ENCODE results near the gene SPATA2L. TPM values are rescaled to one million over a fixed set of nuclear protein-coding genes. Genes with fewer than 3 reads are reported as not detected.
"Not testable (repeated sequence)": the region's sequence is repeated elsewhere in the genome, so short reads cannot be mapped to it uniquely, and the experiment has no call there.

The SPATA2L gene
- polyA plus RNA-seq, 4 donors = 9.2 to 42.7 (median 24.9) TPM

DNA sequence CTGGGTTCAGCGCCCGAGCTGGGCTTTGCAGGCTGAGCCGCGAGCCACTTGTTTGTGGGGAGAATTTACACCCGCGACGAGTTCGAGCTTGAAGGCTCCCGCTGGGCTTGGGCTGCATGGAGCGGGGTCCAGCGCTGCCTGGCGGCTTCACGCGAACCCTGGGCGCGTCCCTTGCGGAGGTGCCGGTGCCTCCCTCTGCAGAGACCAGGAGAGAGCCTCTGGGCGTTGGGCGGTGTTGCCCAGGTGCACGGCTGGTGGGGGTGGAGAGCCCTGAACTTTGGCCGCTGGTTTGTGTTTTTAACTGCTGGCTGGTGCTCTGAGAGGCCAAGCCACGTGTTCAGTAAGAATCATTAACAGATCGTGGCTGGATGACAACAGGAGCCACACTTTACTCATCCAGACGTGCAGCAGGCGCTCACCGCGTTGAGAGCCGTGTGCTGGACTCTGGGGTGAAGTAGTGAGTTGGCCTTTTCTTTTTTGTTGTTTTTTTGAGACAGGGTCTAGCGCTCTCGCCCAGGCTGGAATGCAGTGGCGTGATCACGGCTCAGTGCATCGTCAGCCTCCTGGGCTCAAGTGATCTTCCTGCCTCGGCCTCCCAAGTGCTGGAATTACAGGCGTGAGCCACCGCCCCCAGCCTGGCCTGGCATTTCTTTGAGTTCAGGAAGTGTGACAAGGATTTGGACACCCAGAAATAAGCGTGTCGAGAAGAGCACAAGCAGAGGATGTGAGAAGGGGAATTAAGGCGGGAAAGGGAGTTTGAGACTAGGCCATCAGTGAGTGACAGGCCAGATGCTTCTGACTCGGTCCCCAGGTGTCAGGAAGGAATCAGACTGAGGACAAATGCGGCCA, 14.2 kb downstream of the SPATA2L start:
- WGBS, 3 donors = 5 to 11% (median 9%) methylated on average over 40 to 42 of the region's 42 CpGs
- no peak for FAIRE-seq
- Histone ChIP-seq H3K4me1 (ENCODE audit: control insufficient read depth in 3 of 3, insufficient read depth in 2 of 3, low read depth in 1 of 3, low read length in 2 of 3) (peaks cover 5 to 21% (median 5%) of the 10 kb centered on the region in 3 donors), H3K9me3 (ENCODE audit: control insufficient read depth in 2 of 2, insufficient read depth in 1 of 2, low read depth in 1 of 2, low read length in 1 of 2) (peaks cover 0 to 15% of the 10 kb centered on the region in 2 donors), H3K27ac (ENCODE audit: low read depth in 1 of 3, low read length in 2 of 3) (peak overlapping the region; percentile 88 to 93 (median 93)), H3K36me3 (ENCODE audit: control insufficient read depth in 3 of 3, insufficient read depth in 2 of 3, low read depth in 1 of 3, low read length in 3 of 3) (peaks cover 4 to 55% (median 6%) of the 10 kb centered on the region in 3 donors), H3K27me3 (ENCODE audit: control insufficient read depth in 3 of 3, insufficient read depth in 3 of 3, low read length in 3 of 3) (no peaks in the 10 kb centered on the region), H3K4me3 (ENCODE audit: low read depth in 1 of 3, low read length in 3 of 3) (peak overlapping the region; percentile 80 to 91 (median 80))
- peak; percentile 97 for DNase-seq

DNA sequence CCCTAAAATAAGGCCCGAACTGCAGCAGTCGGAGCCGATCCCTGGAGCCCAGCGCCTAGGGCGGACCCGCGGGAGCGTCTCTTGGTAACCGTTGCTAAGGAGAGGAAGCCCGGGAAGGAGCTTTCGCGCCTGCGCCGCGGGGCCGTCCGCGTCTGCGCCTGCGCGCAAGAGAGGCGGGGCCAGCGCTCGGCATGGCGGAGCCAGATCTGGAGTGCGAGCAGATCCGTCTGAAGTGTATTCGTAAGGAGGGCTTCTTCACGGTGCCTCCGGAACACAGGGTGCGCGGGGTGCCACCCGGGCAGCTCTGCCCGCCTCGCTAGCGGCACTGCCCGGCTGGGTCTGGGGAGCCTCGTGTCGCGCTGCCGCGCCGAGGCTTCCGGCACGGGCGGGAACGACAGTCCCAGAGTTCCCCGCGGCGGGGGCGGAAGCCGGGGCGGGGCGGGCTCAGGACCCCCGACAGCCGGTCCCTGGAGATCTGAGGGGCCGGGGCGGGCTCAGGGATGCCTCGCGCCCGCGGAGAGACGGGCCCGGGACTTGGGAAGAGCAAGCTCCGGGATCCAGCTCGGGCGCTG, 14.9 kb downstream of the SPATA2L start, which contains the start of gene CDK10:
CDK10 (plus strand) TSS at position 170 of the 572 bp plus-strand sequence; CDS start at position 192, 22 bp downstream.
- peaks cover 5 to 21% (median 5%) of the 10 kb centered on the region in 3 donors for H3K4me1 ChIP-seq (ENCODE audit: control insufficient read depth in 3 of 3, insufficient read depth in 2 of 3, low read depth in 1 of 3, low read length in 2 of 3)
- H3K27me3 ChIP-seq (ENCODE audit: control insufficient read depth in 3 of 3, insufficient read depth in 3 of 3, low read length in 3 of 3) = no peaks in the 10 kb centered on the region
- FAIRE-seq (no peak), DNase-seq (peak; percentile 92 to 98)
- peak within 1 kb of the TSS; percentile 80 to 91 (median 80) for H3K4me3 ChIP-seq (ENCODE audit: low read depth in 1 of 3, low read length in 3 of 3)
- peak within 1 kb of the TSS; percentile 88 to 93 (median 93) for H3K27ac ChIP-seq (ENCODE audit: low read depth in 1 of 3, low read length in 2 of 3)
- WGBS, 3 donors = 0% methylated on average over 49 to 67 of the region's 67 CpGs
- peaks cover 0 to 15% of the 10 kb centered on the region in 2 donors for H3K9me3 ChIP-seq (ENCODE audit: control insufficient read depth in 2 of 2, insufficient read depth in 1 of 2, low read depth in 1 of 2, low read length in 1 of 2)
- H3K36me3 ChIP-seq (ENCODE audit: control insufficient read depth in 3 of 3, insufficient read depth in 2 of 3, low read depth in 1 of 3, low read length in 3 of 3) = peaks cover 0 to 48% (median 3%) of the 10 kb centered on the region in 3 donors

DNA sequence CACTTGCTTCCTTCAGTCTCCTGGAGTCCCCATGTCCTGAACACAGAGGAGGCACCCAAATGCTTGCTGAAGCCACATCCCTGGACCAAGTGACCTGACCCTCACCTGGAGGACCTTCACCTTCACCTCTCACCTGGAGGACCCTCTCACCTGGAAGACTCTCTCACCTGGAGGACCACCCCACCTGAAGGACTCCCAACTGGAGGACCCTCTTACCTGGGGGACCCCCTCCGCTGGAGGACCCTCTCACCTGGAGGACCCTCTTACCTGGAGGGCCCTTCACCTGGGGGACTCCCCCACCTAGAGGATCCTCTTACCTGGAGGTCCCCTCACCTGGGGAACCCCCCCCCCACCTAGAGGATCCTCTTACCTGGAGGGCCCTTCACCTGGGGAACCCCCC, 15.6 kb downstream of the SPATA2L start:
- peaks cover 5 to 21% (median 5%) of the 10 kb centered on the region in 3 donors for H3K4me1 ChIP-seq (ENCODE audit: control insufficient read depth in 3 of 3, insufficient read depth in 2 of 3, low read depth in 1 of 3, low read length in 2 of 3)
- FAIRE-seq (no peak), DNase-seq (no peak)
- H3K27me3 ChIP-seq (ENCODE audit: control insufficient read depth in 3 of 3, insufficient read depth in 3 of 3, low read length in 3 of 3) = no peaks in the 10 kb centered on the region
- H3K4me3 ChIP-seq (ENCODE audit: low read depth in 1 of 3, low read length in 3 of 3) = peak overlapping the region in 1 of 3 donors; percentile 80
- H3K27ac ChIP-seq (ENCODE audit: low read depth in 1 of 3, low read length in 2 of 3) = no peak overlapping the region
- H3K36me3 ChIP-seq (ENCODE audit: control insufficient read depth in 3 of 3, insufficient read depth in 2 of 3, low read depth in 1 of 3, low read length in 3 of 3) = peaks cover 0 to 42% (median 3%) of the 10 kb centered on the region in 3 donors
- H3K9me3 ChIP-seq (ENCODE audit: control insufficient read depth in 2 of 2, insufficient read depth in 1 of 2, low read depth in 1 of 2, low read length in 1 of 2) = peaks cover 0 to 15% of the 10 kb centered on the region in 2 donors
- WGBS, 3 donors = 50 to 97% (median 85%) methylated on average over 1 of the region's 1 CpG

DNA sequence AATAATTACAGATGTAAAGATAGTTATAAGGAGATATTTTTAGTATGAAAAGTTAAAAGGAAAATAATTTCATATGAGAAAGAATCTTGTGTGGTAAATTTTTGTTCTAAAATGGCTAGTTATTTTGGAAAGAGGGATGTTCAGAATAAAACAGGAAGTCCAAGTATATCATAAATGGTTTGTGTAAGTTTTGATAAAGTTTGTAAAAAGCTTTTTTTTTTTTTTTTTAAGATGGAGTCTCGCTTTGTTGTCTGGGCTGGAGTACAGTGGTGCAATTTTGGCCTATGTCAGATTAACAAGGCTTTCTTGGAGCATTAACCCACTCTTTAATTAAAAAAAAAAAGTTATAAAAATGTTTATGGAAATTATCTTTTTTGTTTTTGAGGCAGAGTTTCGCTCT, 23.2 kb downstream of the SPATA2L start:
- H3K4me3 ChIP-seq (ENCODE audit: low read depth in 1 of 3, low read length in 3 of 3) = no peak overlapping the region
- DNase-seq (no peak), FAIRE-seq (no peak)
- no peaks in the 10 kb centered on the region for H3K4me1 ChIP-seq (ENCODE audit: control insufficient read depth in 3 of 3, insufficient read depth in 2 of 3, low read depth in 1 of 3, low read length in 2 of 3)
- WGBS, 3 donors = 92 to 96% (median 96%) methylated on average over 2 of the region's 2 CpGs
- no peaks in the 10 kb centered on the region for H3K27me3 ChIP-seq (ENCODE audit: control insufficient read depth in 3 of 3, insufficient read depth in 3 of 3, low read length in 3 of 3)
- H3K9me3 ChIP-seq (ENCODE audit: control insufficient read depth in 2 of 2, insufficient read depth in 1 of 2, low read depth in 1 of 2, low read length in 1 of 2) = peaks cover 0 to 10% of the 10 kb centered on the region in 2 donors
- no peaks in the 10 kb centered on the region for H3K36me3 ChIP-seq (ENCODE audit: control insufficient read depth in 3 of 3, insufficient read depth in 2 of 3, low read depth in 1 of 3, low read length in 3 of 3)
- no peak overlapping the region for H3K27ac ChIP-seq (ENCODE audit: low read depth in 1 of 3, low read length in 2 of 3)

DNA sequence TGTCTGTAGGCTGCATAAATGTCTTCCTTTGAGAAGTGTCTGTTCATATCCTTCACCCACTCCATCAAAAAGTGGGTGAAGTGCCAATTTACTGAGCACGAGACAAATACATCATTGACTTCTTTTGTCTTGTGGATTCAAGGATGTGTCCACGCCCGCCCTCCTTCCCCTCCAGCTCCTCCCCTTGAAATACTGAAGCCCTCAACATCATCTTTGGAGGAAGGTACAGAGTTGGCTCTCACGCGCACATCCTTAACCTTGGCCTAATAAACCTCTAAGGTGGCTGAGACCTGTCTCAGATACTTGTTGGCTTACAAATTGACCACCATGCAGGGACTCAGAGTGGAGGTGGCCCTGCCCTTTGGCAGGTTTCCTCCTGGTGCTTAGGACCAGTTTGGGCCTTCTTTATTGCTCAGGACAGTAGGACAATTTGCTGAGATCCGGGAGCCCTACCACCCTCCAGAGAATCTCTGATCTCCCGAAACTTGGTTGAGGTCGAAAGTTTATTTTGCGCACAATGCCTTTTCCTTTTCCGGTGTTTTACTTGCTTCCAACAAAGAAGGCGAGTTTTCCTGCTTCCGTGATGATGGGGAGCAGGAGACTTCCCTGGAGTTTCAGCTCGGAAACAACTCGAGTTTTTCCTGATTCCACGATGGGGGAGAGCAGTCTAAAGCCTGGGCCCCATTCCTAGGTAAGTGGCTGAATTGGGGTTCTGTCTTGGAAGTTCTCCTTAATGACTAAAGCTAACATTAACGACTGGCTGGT, 29.1 kb downstream of the SPATA2L start:
- Histone ChIP-seq H3K4me1 (ENCODE audit: control insufficient read depth in 3 of 3, insufficient read depth in 2 of 3, low read depth in 1 of 3, low read length in 2 of 3) (peaks cover 0 to 19% (median 2%) of the 10 kb centered on the region in 3 donors), H3K27ac (ENCODE audit: low read depth in 1 of 3, low read length in 2 of 3) (no peak overlapping the region), H3K9me3 (ENCODE audit: control insufficient read depth in 2 of 2, insufficient read depth in 1 of 2, low read depth in 1 of 2, low read length in 1 of 2) (peaks cover 0 to 2% of the 10 kb centered on the region in 2 donors), H3K27me3 (ENCODE audit: control insufficient read depth in 3 of 3, insufficient read depth in 3 of 3, low read length in 3 of 3) (no peaks in the 10 kb centered on the region), H3K36me3 (ENCODE audit: control insufficient read depth in 3 of 3, insufficient read depth in 2 of 3, low read depth in 1 of 3, low read length in 3 of 3) (peaks cover 0 to 13% (median 0%) of the 10 kb centered on the region in 3 donors), H3K4me3 (ENCODE audit: low read depth in 1 of 3, low read length in 3 of 3) (no peak overlapping the region)
- 89 to 94% (median 92%) methylated on average over 16 of the region's 16 CpGs for WGBS, 3 donors
- FAIRE-seq = no peak
- DNase-seq = no peak

DNA sequence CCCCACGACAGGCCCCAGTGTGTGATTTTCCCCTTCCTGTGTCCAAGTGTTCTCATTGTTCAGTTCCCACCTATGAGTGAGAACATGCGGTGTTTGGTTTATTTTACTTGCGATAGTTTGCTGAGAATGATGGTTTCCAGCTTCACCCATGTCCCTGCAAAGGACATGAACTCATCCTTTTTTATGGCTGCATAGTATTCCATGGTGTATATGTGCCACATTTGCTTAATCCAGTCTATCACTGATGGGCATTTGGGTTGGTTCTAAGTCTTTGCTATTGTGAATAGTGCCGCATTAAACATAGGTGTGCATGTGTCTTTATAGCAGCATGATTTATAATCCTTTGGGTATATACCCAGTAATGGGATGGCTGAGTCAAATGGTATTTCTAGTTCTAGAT, 29.9 kb downstream of the SPATA2L start:
- WGBS, 3 donors = 77 to 85% (median 82%) methylated on average over 4 of the region's 4 CpGs
- not testable (repeated sequence) for H3K4me3 ChIP-seq (ENCODE audit: low read depth in 1 of 3, low read length in 3 of 3); H3K27me3 ChIP-seq (ENCODE audit: control insufficient read depth in 3 of 3, insufficient read depth in 3 of 3, low read length in 3 of 3); DNase-seq; H3K9me3 ChIP-seq (ENCODE audit: control insufficient read depth in 2 of 2, insufficient read depth in 1 of 2, low read depth in 1 of 2, low read length in 1 of 2); H3K27ac ChIP-seq (ENCODE audit: low read depth in 1 of 3, low read length in 2 of 3); FAIRE-seq
- Histone ChIP-seq H3K36me3 (ENCODE audit: control insufficient read depth in 3 of 3, insufficient read depth in 2 of 3, low read depth in 1 of 3, low read length in 3 of 3) (peaks cover 0 to 13% (median 0%) of the 10 kb centered on the region in 3 donors), H3K4me1 (ENCODE audit: control insufficient read depth in 3 of 3, insufficient read depth in 2 of 3, low read depth in 1 of 3, low read length in 2 of 3) (peaks cover 0 to 19% (median 2%) of the 10 kb centered on the region in 3 donors)

DNA sequence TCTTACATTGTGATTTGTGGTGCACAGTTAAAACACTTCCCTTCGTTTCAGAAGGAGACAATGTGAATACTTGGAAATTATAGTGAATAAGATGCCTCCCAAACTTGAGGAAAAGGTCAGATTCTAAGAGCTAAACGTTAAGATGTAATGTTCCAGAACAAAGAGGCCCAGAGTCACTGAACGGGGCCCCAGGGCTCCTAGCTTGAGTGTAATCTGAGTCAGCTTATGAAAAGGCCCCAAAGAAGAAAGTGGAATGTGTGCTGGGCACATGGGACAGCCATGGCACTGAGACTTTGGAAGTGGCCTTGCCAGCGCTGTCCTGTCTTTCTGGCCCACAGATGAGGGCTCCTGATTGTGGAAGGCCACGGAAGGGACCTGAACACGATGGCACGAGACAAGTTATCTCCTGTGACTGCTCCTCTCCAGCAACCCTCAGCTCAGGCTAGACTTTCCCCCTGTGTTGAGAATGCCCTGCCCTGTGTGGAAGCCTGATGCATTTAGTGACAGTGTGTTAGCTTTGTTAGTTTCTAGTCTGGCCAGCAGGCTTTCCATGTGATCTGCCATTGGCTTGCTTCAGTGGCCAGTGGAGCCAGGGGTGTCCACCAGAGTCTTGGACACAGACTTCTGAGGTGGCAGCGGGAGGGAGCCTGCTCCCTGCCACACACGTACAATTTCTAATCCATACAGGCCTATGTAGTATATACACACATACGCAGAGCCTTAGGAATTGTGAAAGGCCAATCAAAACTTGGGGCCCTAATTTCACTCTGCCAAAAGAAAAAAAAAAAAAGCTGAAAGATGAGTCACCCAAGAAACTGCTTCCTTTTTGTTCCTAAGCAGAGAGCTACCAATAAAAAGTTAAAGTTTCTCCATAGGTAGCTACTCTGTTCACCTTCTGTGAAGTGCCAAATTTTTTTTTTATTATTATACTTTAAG, 30.7 kb downstream of the SPATA2L start:
- peak in 1 of 2 donors; percentile 40 for DNase-seq
- Histone ChIP-seq H3K9me3 (ENCODE audit: control insufficient read depth in 2 of 2, insufficient read depth in 1 of 2, low read depth in 1 of 2, low read length in 1 of 2) (peaks cover 0 to 14% of the 10 kb centered on the region in 2 donors), H3K27ac (ENCODE audit: low read depth in 1 of 3, low read length in 2 of 3) (peak overlapping the region in 2 of 3 donors; percentile 3 to 63), H3K4me3 (ENCODE audit: low read depth in 1 of 3, low read length in 3 of 3) (no peak overlapping the region), H3K4me1 (ENCODE audit: control insufficient read depth in 3 of 3, insufficient read depth in 2 of 3, low read depth in 1 of 3, low read length in 2 of 3) (peaks cover 0 to 19% (median 2%) of the 10 kb centered on the region in 3 donors), H3K36me3 (ENCODE audit: control insufficient read depth in 3 of 3, insufficient read depth in 2 of 3, low read depth in 1 of 3, low read length in 3 of 3) (peaks cover 0 to 15% (median 0%) of the 10 kb centered on the region in 3 donors), H3K27me3 (ENCODE audit: control insufficient read depth in 3 of 3, insufficient read depth in 3 of 3, low read length in 3 of 3) (no peaks in the 10 kb centered on the region)
- 51 to 75% (median 70%) methylated on average over 10 of the region's 10 CpGs for WGBS, 3 donors
- no peak for FAIRE-seq

Measured in small intestine (tissue), 7 donors.